GM18520 (cell line): Measurements from ENCODE around the gene GPATCH1.

ENCODE experiments used
- ATAC-seq: cut with Tn5 transposase; IDR thresholded peaks from one replicate; pipeline ENCODE4 v1.9.1; 2021; ENCODE audit not compliant: unreplicated experiment

The GPATCH1 gene

DNA sequence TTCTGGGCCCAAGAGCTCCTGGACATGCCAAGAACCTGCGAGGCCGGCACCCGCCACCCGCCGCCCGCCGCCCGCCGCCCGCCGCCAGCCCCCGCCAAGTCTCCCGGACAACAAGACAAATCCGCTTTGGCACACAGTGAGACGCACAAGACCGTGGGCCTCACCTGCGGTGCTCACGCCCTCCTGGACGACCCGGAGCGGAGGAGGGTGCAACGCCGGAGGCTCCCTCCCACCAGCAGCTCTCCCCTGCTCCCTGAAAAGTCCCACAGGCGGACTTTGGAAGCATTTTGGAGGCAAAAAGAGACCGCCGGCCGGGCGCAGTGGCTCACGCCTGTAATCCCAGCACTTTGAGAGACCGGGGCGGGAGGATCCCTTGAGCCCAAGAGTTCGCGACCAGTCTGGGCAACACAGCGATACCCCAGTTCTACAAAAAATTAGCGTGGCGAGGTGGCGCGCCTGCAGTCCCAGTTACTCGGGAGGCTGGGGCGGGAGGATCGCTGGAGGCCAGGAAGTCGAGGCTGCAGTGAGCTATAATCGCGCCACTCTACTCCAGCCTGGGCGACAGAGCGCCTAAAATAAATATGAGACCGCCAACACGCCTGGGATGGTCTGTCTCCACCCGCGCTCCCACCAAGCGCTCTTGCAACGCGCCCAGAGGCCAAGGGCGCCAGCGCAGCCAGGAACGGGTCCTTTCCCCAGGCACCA is 17.1 kb upstream of the GPATCH1 start:
- ATAC-seq, result no peak

DNA sequence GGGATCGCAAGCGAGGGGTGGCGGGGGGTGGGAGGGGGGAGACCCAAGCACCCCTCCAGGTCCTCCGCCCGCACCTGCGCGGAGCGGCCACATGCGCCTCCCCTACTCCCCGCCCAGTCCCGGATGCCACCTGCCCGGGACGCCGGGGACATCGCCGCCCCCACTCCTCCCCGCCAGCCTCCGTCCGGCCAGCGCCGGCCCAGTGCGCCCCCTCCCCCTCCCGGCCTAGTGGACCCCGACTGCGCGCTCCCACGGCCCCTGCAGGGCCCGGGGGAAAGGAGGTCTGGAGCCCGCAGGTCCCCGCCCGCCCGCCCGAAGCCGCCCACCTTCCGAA is 16.6 kb upstream of the GPATCH1 start:
- no peak for ATAC-seq

DNA sequence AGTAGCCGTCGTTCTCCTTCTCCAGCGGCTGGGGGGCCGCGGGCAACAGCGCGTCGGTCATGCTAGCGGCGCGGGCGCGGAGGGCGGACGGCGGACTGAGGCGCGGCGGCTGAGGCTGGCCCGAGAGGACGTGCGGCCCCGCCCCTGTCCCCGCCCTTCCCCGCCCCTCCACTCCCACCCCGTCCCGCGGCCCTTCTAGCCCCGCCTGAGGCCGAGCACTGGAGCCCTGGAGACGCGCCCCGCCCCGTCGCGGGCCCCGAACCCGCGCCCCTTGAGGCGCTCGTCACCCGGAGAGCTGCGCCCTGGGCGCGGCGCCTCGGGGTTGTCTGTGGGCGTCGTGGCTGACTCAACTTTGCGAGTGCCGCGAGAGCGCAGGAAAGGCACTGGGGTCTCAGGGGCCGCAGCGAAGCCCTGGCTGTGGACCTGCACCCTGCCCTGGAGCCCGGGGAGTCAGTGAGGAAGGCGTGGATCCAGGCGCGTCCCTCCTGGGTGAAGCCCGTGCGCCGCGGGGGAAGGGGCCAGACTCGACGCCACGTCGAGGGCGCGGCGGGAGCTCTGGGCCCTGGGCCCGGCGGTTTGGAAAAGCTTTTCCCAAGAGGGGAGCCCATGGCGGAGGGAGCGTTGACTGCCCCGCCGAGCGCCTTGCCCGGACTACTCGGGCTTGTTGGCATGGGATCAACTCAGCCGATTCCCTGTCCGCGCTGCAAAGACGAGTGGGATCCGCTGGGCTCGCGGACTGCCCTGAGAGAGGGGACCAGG is 16.0 kb upstream of the GPATCH1 start, which contains the start of gene RHPN2:
TSS of gene RHPN2 (minus strand) at position 97 of the 759 bp plus-strand sequence. CDS start at position 61, 36 bp downstream.
- no peak for ATAC-seq

DNA sequence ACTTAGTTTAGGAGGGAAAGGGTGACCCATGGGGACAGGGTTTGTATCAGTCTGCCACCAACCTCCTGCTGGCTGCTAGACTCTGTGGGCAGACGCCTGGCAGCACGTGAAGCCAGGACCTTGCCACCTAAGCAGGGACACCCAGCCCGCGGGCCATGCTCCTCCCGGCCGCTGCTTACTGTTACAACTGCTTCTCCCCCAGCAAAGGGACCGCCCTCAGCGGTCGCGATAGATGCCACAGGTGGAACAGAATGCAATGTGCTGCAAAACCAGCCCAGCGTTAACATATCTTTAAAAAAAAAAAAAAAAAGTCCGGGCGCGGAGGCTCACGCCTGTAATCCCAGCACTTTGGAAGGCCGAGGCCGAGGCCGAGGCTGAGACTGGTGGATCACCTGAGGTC is 14.4 kb upstream of the GPATCH1 start:
- no peak for ATAC-seq

DNA sequence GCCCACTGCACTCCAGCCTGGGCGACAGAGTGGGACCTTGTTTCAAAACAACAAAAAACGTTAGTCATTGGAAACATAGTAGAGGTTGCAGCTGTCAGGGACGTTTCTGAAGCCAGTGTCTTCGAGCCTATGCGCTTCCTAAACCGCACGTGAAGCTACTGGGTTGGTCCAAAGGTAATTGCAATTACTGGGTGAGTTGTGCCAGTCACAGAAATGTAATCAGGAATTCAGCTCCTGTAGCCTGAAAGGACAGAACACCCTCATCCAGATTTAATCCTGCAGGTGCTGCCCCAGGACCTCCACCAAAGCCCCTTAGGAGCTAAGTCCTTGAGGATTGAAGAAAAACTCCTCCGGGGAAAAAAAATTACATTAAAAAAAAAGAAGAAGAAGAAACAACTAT is 13.9 kb upstream of the GPATCH1 start:
- ATAC-seq, result no peak

DNA sequence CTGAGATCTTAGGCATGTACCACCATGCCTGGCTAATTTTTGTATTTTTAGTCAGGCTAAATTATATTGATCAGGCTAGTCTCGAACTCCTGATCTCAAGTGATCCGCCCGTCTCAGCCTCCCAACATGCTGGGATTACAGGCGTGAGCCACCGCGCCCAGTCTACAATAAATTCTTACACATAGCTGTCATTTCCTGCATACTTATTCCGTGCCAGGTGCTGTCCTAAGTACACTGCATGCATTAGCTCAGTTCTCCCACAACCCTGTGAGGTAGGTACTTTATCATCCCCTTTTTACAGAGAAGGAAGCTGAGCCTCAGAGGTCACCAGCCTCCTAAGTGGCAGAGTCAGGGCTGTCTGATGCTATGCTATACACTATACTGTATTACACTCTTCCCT is 9.1 kb upstream of the GPATCH1 start:
- no peak for ATAC-seq

DNA sequence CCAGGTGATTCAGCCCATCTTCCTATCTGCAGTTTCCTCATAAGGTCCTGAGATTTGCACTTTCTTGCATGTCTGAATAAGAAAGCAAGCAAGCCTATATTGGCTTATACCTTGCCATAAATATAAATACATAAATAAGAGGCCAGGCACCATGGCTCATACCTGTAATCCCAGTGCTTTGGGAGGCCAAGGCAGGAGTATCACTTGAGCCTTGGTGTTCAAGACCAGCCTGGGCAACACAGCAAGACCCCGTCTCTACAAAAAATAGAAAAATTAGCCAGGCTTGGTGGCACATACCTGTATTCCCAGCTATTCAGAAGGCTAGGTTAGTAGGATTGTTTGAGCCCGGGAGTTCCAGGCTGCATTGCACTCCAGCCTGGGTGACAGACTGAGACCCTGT is 5.5 kb upstream of the GPATCH1 start:
- ATAC-seq, result no peak

DNA sequence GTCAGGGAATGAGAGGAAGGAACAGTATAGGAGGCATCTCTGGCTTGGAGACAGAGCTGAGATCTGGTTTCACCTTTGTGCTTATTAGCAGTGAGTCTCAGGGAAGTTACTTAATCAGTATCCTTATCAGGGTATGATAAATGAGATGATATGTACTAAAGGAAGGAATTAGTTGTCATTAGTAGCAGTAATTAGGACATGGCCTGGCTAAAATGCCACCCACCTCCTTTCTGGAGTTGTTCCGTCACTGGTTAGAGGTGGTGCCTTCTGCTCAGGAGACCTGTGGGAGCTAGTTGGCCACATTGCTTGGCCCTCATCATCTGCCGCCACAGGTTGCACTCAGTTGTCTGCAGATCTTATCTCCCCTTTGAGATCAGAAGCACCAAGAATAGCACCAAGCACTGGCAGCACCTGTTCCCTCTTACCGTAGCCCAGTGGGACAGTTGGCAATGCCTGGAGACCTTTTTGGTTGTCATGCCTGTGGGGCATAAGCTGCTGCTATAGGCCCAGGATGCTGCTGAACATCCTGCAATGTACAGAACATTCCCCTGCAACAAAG is 4.7 kb downstream of the GPATCH1 start:
- no peak for ATAC-seq

DNA sequence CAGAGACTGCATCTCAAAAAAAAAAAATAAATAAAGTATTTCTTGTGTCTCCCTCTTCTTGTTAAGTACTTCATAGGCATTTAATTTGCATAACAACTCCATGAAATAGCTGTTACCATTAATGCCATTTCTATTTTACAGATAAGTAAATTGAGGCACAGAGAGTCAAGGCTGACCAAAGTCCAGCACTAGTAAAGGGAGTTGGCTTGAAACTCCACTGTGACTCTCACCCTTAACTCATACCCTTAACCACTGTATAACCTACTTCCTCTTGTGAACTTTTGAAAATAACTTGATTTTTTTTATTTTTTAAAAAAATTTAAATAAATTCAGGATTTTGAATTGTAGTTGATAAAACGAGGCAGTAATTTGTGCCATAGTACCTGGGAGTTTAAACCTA is 6.0 kb downstream of the GPATCH1 start:
- no peak for ATAC-seq

DNA sequence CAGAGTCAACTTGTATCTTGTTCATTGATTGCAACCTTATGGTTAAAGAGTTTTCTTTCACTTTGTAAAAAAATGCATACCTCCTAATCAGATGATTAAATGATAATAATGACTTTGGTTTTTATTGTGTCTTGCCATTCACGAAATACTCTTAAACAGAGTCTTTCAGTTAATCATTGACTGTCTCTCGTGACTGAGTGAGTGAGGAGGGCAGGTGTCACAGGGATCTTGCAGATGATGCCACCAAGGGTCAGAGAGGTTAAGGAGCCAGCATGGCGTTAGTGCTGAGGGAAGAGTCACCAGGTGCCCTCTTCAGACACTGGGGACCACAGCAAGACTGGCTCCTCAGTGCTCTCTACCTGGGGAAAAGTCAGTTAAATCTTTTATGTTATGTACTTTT is 8.0 kb downstream of the GPATCH1 start:
- no peak for ATAC-seq

DNA sequence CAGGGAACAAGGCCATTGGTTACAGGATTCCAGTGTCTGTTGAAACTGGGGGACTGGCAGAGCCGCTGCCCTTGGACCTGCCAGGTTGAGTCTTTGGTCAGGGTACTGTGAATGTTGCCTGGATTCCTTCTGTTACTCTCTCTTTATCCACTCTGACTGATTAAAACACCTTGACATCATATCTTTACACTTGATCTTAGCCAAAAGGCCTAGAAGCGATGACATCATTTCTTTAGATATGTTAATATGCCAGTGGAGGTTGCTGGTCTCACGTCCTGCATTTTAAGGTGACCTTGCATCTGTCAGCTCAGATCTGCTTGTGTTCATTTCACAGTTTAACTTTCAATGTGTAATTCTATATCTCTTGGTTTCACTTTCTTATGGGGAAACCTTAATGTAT is 9.2 kb downstream of the GPATCH1 start:
- ATAC-seq, result no peak

DNA sequence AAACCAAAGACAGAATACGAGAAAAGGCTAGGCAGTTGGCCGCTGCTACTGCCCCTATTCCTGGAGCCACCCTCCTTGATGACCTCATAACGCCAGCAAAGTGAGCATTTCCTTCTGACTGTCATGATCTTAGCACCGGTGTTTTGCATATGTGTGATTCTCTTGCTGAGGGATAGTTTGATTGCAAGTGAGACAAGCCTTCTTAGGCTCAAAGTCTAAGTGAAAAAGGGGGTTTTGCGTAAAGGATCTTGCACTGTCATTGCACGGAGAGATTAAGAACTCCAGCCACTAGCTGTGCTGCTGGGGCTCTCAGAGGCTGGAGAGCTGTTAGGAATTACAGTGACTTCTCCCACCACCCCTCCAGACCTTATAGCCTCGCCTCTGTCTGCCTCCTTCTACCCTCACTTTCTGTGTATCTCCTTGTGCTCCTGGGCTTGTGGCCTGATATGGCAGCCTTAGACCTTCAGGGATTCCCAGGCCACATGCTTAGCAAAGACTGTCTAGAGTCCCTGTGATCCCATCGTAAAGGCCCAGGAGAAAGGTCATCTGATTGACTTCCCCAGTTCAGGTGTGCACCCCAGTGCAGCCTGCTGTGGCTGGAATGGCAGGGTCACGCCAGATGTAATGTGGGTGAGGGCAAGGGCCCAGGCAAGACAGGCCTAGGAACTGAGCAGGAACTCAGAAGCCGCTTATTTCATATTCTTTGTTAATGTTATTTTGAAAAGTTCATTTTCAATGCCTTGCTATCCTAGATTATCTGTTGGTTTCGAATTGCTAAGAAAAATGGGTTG is 12.6 kb downstream of the GPATCH1 start:
- ATAC-seq, result no peak

DNA sequence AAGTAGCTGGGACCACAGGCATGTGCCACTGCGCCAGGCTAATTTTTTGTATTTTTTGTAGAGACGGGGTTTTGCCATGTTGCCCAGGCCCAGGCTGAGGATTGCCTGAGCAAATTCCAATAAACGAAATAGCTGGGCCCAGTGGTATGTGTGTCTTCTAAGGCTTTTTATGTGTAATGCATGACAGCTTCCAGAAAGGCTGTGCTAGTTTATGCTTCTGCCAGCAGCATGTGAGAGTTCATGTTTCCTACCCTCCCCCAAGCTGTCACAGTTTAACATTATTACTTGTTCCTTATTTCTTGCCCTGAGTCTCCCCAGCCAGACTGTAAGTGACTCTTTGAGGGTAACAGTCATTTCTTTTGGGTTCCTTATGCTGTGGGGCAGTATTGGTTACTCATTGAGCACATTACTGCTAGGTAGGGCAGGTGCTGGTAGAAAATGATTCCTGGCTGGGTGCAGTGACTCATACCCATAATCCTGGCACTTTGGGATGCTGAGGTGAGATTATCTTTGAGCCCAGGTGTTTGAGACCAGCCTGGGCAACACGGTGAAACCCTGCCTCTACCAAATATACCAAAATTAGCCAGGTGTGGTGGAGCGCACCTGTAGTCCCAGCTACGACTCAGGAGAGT is 13.6 kb downstream of the GPATCH1 start:
- no peak for ATAC-seq

DNA sequence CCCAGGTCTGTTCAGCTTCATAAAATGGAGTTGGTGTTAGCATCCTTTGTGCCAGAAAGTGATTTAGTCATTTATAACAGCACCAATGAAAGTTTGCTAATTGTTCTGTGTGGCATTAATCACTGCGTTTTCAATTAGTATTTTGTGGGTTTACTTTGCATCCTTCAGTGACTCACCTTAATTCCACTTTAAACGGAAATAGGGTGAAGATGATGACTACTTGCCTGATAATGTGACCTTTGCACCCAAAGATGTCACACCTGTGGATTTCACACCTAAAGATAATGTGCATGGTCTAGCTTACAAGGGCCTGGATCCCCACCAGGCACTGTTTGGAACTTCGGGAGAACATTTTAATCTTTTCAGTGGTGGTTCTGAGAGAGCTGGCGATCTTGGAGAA is 15.0 kb downstream of the GPATCH1 start:
- ATAC-seq, result no peak

DNA sequence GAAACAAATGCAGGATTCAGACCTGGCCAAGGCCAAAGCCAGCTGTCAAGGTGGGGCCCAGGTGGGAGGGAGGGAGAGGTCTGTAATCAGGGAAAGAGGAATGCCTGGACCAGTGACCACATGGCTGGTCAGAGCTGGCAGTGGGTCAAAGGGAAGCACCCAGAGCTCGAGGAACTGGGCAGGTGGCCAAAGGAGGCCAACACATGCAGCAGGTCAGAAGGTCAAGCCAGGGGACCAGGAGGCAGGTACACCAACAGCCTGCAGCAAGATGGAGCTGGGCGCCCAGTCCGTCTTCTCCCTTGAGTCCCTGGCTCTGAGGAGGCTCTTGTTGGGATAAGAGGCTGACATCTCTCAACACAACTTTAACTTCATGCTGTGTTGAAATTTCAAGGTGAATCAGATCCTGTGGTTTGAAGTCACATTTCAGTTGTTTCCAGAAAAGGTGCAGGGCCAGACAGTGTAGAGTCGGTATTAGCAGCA is 17.1 kb downstream of the GPATCH1 start:
- ATAC-seq, result no peak

DNA sequence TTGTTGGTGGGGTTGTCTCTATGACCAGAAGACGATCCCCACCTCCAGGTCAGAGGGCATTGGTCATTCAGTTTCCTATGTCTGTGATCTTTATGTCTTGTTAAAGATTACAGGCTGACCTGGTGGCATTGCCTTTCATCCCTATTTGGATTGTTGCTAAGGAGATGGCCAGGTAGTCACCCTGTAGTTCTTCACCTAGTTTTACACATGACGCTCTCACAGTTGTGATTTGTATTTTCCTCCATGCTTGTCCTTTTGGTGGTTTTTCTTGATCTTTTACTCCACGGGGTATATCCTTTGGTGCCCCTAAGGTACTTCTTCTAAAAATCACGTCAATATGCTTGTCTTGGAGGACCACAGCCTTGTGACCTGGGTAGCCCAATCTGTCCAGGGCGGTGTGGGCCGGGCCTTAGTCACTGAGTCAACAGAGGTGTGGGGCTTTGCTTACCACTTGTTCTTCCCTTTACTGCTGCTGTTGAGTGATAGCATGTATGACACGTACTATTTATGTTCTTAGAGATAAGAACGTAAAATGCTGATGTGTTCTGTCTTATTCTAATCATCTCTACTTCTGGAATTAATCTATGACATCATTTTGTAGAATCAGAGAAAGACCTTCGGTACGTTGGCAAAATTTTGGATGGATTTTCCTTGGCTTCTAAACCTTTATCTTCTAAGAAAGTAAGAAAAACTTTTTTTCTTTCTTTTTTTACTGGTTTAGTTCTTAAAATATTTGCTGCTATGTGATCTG is 20.1 kb downstream of the GPATCH1 start:
- no peak for ATAC-seq

DNA sequence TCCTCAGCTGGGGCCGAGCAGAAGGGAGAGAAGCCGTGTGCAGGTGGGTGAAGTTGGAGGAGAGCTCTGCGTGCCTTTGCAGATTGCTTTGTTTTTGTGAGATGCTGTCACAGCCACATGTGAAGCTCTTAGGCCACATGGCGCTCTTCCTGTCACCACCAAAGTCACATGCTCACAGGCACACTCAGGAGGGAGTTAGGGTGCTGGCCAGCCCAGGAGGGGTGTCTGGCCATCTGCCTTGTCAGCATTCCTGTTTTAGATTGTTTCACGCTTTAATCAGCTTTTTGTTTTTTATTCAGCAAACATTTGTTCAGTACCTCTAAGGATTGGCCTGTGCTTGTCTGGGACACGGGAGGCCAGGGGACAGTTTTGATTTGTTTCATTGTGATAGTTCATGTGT is 21.9 kb downstream of the GPATCH1 start:
- ATAC-seq, result no peak

DNA sequence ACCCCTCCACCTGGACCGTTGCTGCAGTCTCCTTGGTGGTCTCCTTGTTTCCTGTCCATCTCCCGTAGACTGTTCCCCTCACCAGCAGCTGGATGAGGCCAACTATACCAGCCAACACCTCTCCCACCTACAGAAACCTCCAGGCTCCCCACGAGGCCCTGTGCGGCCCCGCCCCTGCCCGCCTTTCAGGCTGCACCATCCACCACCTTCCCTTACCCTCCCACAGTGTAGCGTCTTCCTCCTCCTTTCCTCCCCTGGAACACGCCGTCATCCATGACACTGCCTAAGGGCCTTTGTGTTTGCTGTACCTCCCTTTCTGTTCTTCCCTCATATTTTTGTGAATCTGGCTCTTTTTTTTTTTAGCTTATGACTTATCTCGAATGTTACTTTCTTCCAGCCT is 27.2 kb downstream of the GPATCH1 start:
- ATAC-seq, result no peak

DNA sequence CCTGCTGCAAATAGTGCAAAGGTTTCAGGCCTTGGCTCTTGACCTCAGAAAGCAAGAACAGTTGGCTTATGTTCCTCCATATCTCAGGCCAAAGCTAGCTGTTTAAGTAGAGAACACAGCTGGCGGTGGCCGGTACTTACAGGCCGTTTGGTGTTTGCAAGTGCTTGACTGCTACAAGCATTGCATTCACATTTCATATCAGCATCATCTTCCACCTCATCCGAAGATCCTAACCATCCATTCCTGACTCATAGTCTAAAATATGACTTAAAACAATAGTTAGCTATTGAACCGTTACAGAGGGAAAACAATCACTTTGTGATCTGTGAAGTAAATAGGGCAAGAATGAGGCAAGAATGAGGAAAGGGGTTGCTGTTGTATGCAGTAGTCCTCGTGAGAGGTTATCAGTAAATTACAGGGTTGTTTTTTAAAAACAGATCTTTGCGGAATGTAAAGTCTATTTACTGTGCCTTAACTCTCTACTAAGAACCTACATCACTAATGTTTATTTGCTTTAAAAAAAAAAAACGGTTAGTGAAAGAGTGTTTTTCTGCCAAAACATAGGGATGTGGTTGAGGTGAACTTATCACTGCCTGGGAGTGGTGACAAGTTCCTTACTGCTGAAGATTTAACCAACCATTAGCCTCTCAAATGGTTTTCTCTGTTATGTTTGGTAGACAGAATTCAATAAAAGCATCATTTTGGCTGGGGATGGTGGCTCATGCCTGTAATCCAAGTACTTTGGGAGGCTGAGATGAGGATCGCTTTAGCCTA is 29.3 kb downstream of the GPATCH1 start:
- no peak for ATAC-seq

DNA sequence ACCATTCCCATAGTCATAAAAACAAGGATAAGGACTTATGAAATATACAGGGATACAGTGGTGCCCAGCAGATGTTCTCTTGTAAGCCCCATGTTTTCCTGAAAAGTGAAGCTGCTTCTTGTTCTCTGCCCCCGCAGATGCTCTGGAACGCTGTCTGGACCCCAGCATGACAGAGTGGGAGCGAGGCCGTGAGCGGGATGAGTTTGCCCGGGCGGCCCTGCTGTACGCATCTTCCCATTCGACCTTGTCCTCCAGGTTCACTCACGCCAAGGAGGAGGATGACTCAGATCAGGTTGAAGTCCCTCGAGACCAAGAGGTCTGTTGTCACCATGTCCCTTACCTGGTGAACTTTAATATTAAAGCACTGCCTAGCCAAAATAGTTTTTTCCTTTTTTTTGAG is 30.6 kb downstream of the GPATCH1 start:
- ATAC-seq, result no peak
